ENCODE measurements around the gene FANCC. TPM values are rescaled to one million over a fixed set of nuclear protein-coding genes. Genes with fewer than 3 reads are reported as not detected.

FANCC gene
- total RNA-seq, 1 donor from 2014 or later: 9.3 TPM

- no peak overlapping the region for H3K4me3 Mint-ChIP-seq (ENCODE audit: unreplicated experiment)
- DNase-seq (ENCODE audit: low spot score): no peak
- H3K9me3 Mint-ChIP-seq (ENCODE audit: low read depth): peaks cover 3% of the 10 kb centered on the region
- peaks cover 8% of the 10 kb centered on the region for H3K4me1 Mint-ChIP-seq (ENCODE audit: low read depth)
- H3K27me3 Mint-ChIP-seq (ENCODE audit: low read depth): no peaks in the 10 kb centered on the region
- H3K27ac Mint-ChIP-seq (ENCODE audit: unreplicated experiment): no peak overlapping the region
- no peak for TF ChIP-seq CTCF (IDR thresholded peaks at IDR 0.05)
- no peaks in the 10 kb centered on the region for H3K36me3 Mint-ChIP-seq (ENCODE audit: low read depth)
Observed at GRCh38 chr9:95292226-95292625, 25.3 kb downstream of the FANCC start.

DNA sequence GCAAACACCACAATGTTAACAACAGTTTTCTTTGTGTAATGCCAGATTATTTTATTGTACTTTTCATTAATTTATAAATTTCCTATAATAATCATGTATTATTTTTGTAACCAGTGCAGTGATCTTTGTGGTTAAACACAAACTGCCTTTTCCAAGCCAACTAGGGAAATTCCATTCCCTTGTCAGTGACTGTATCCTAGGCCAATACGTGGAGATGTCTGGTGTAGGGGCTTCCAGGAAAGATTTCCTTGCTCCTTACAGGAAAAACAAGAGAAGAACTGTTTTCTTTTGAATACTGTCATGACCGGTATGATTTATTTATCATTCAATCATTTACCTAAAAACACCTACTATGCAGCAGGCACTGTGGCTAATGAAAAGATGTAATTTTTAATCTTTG, 31.4 kb downstream of the FANCC start:
- H3K27me3 Mint-ChIP-seq (ENCODE audit: low read depth): no peaks in the 10 kb centered on the region
- no peak for TF ChIP-seq CTCF (IDR thresholded peaks at IDR 0.05)
- no peaks in the 10 kb centered on the region for H3K36me3 Mint-ChIP-seq (ENCODE audit: low read depth)
- H3K9me3 Mint-ChIP-seq (ENCODE audit: low read depth): peaks cover under 1% of the 10 kb centered on the region
- H3K4me1 Mint-ChIP-seq (ENCODE audit: low read depth): peaks cover 8% of the 10 kb centered on the region
- no peak overlapping the region for H3K27ac Mint-ChIP-seq (ENCODE audit: unreplicated experiment)
- DNase-seq (ENCODE audit: low spot score): no peak
- H3K4me3 Mint-ChIP-seq (ENCODE audit: unreplicated experiment): no peak overlapping the region

GRCh38 chr9:95285307-95285706, 32.2 kb downstream of the FANCC start:
- TF ChIP-seq CTCF (IDR thresholded peaks at IDR 0.05): no peak
- Mint-ChIP-seq H3K4me3 (ENCODE audit: unreplicated experiment) (no peak overlapping the region), H3K4me1 (ENCODE audit: low read depth) (peaks cover 8% of the 10 kb centered on the region), H3K9me3 (ENCODE audit: low read depth) (peaks cover 9% of the 10 kb centered on the region), H3K36me3 (ENCODE audit: low read depth) (peaks cover 4% of the 10 kb centered on the region), H3K27me3 (ENCODE audit: low read depth) (no peaks in the 10 kb centered on the region), H3K27ac (ENCODE audit: unreplicated experiment) (no peak overlapping the region)
- DNase-seq (ENCODE audit: low spot score): no peak

DNA sequence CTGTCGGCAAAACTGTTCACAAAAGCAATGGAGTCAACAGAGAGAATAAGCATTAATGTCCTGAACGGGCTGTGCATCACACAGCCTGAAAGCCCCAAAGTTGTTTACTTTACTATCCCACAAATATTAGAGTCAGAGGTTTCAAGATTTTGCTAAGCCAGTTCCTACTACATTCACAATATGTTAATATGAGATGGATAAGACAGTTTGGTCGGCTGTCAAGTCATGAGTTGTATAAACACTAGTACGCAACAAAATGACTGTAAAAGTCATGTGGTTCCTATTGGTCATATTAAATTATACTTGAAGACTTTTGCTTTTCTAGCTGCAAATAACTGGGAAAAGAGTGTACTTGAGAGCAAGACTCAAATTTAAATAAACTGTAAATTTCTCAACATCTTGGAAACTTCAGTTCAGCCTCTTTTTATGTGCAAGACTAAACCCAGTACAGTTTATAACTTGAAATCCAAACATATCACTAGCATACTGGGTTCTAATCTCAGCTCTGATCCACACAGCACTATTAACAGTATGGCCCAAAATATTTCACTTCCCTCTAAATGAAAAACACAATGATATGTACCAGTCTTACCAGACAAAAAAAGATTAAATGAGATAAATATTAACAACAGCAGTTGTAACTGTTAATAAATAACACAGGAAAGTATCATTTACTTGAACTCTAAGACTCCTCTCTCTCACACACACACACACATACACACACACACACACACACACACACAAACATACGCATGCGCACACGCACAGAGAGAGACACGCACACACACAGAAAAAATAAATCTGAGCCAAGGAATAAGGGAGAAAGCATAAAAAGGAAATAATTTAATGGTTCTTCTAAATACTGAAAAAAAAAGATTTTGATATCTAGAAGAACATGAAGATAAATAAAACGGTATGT, 33.1 kb downstream of the FANCC start:
- Mint-ChIP-seq H3K27ac (ENCODE audit: unreplicated experiment) (no peak overlapping the region), H3K4me1 (ENCODE audit: low read depth) (peaks cover 8% of the 10 kb centered on the region), H3K36me3 (ENCODE audit: low read depth) (peaks cover 4% of the 10 kb centered on the region), H3K4me3 (ENCODE audit: unreplicated experiment) (no peak overlapping the region), H3K27me3 (ENCODE audit: low read depth) (no peaks in the 10 kb centered on the region), H3K9me3 (ENCODE audit: low read depth) (peaks cover 15% of the 10 kb centered on the region)
- no peak for DNase-seq (ENCODE audit: low spot score)
- TF ChIP-seq CTCF (IDR thresholded peaks at IDR 0.05): no peak

GRCh38 chr9:95283673-95284072, 33.8 kb downstream of the FANCC start:
- peaks cover 8% of the 10 kb centered on the region for H3K4me1 Mint-ChIP-seq (ENCODE audit: low read depth)
- peaks cover 15% of the 10 kb centered on the region for H3K9me3 Mint-ChIP-seq (ENCODE audit: low read depth)
- TF ChIP-seq CTCF (IDR thresholded peaks at IDR 0.05): no peak
- no peak for DNase-seq (ENCODE audit: low spot score)
- H3K4me3 Mint-ChIP-seq (ENCODE audit: unreplicated experiment): no peak overlapping the region
- H3K27ac Mint-ChIP-seq (ENCODE audit: unreplicated experiment): no peak overlapping the region
- H3K27me3 Mint-ChIP-seq (ENCODE audit: low read depth): no peaks in the 10 kb centered on the region
- H3K36me3 Mint-ChIP-seq (ENCODE audit: low read depth): peaks cover 4% of the 10 kb centered on the region
